ENCODE results near the gene UPF3B.
A peak's percentile ranks its signal among the peaks of the same experiment; 100 is the strongest.
"Not testable (repeated sequence)": the region's sequence is repeated elsewhere in the genome, so short reads cannot be mapped to it uniquely, and the experiment has no call there.

Gene UPF3B

GRCh38 chrX:119852382-119853353 lies at the start of gene UPF3B:
Gene UPF3B (minus strand): TSS chrX:119852963. CDS start chrX:119852928, 35 bp downstream.
- DNase-seq (ENCODE audit: low read depth in 2 of 2), result peak; percentile 84 to 90

GRCh38 chrX:119900976-119901375 lies 48.2 kb upstream of the UPF3B start:
- DNase-seq (ENCODE audit: low read depth in 2 of 2), result no peak

GRCh38 chrX:119899125-119899524 lies 46.4 kb upstream of the UPF3B start:
- DNase-seq (ENCODE audit: low read depth in 2 of 2), result no peak

- no peak for DNase-seq (ENCODE audit: low read depth in 2 of 2)
These were observed 43.1 kb upstream of the UPF3B start, which contains the start of gene AKAP14 for GRCh38 chrX:119895843-119896326. Gene AKAP14 (plus strand): TSS chrX:119895893. CDS start chrX:119903224, 7,331 bp downstream.

GRCh38 chrX:119891961-119892692 lies 39.4 kb upstream of the UPF3B start:
- not testable (repeated sequence) for DNase-seq (ENCODE audit: low read depth in 2 of 2)

- not testable (repeated sequence) for DNase-seq (ENCODE audit: low read depth in 2 of 2)
These were observed 37.9 kb upstream of the UPF3B start for GRCh38 chrX:119890626-119891025.

- peak; percentile 30 to 51 for DNase-seq (ENCODE audit: low read depth in 2 of 2)
These were observed 35.1 kb upstream of the UPF3B start for GRCh38 chrX:119887721-119888425.

- no peak for DNase-seq (ENCODE audit: low read depth in 2 of 2)
These were observed 33.0 kb upstream of the UPF3B start for GRCh38 chrX:119885554-119886428.

GRCh38 chrX:119880552-119881437 lies 28.0 kb upstream of the UPF3B start:
- no peak for DNase-seq (ENCODE audit: low read depth in 2 of 2)

- no peak for DNase-seq (ENCODE audit: low read depth in 2 of 2)
These were observed 27.3 kb upstream of the UPF3B start for GRCh38 chrX:119880076-119880475.

GRCh38 chrX:119878740-119879139 lies 26.0 kb upstream of the UPF3B start:
- no peak for DNase-seq (ENCODE audit: low read depth in 2 of 2)

GRCh38 chrX:119871599-119872395 lies 19.0 kb upstream of the UPF3B start, which contains the start of the genes NDUFA1 and RNF113A:
Gene NDUFA1 (plus strand): TSS chrX:119871832. CDS start chrX:119871912, 80 bp downstream.
Gene RNF113A (minus strand): TSS chrX:119871733. CDS start chrX:119871613, 120 bp downstream.
- DNase-seq (ENCODE audit: low read depth in 2 of 2), result peak; percentile 65 to 75

- DNase-seq (ENCODE audit: low read depth in 2 of 2), result no peak
These were observed 18.5 kb upstream of the UPF3B start for GRCh38 chrX:119871245-119871598.

GRCh38 chrX:119870626-119871131 lies 17.9 kb upstream of the UPF3B start:
- DNase-seq (ENCODE audit: low read depth in 2 of 2), result no peak

- DNase-seq (ENCODE audit: low read depth in 2 of 2), result no peak
These were observed 681 bp upstream of the UPF3B start for GRCh38 chrX:119853444-119853843.

GRCh38 chrX:119833905-119834304 lies 18.9 kb downstream of the UPF3B start:
- no peak for DNase-seq (ENCODE audit: low read depth in 2 of 2)

GRCh38 chrX:119828446-119828845 lies 24.3 kb downstream of the UPF3B start:
- DNase-seq (ENCODE audit: low read depth in 2 of 2), result no peak

- DNase-seq (ENCODE audit: low read depth in 2 of 2), result no peak
These were observed 26.3 kb downstream of the UPF3B start for GRCh38 chrX:119826399-119826959.

Measured in stimulated activated CD8-positive, alpha-beta memory T cell treated with anti-CD3 and anti-CD28 coated beads, Interleukin-2, amount 100 ng/mL, for 48 hours (primary cell).